Body of pancreas (tissue), 4 donors: Measurements from ENCODE around the gene ANKRD11. TPM values are rescaled to one million over a fixed set of nuclear protein-coding genes. Genes with fewer than 3 reads are reported as not detected.

Experiments used
- ATAC-seq: fragments of 150-250 bp; one replicate; pipeline ENCODE4 v1.9.1; 2016
- DNase-seq, 4 donors: peaks; one replicate each; pipeline ENCODE4 v3.0.0-alpha.2; 2019
- H3K27ac ChIP-seq, 4 donors: fragments of 200-600 bp; sonication (generic); 1 replicate in 3 of 4; 2 replicates in 1 of 4; pipeline versions ENCODE4 v1.5.1 to v1.6.1; 2016 to 2019; ENCODE audit warnings: mild to moderate bottlenecking in 1 of 4, mixed read lengths in 1 of 4, moderate library complexity in 1 of 4
- H3K27me3 ChIP-seq, 2 donors: fragments of 200-600 bp; sonication (generic); one replicate each; pipeline ENCODE4 v1.6.0; 2016; ENCODE audit warnings: mild to moderate bottlenecking in 1 of 2
- H3K36me3 ChIP-seq, 2 donors: fragments of 200-600 bp; sonication (generic); replicated peaks in 1 of 2; 2 replicates each; pipeline ENCODE4 v1.5.1; 2016; ENCODE audit warnings: low read depth in 2 of 2; ENCODE audit not compliant: insufficient read depth in 1 of 2
- H3K4me1 ChIP-seq: fragments of 200-600 bp; sonication (generic); one replicate; pipeline ENCODE4 v1.6.0; 2016
- H3K4me3 ChIP-seq, 2 donors: fragments of 200-600 bp; sonication (generic); 1 replicate in 1 of 2; 2 replicates in 1 of 2; pipeline ENCODE4 v1.5.1; 2016 to 2019
- H3K9me3 ChIP-seq, 3 donors: fragments of 200-600 bp; sonication (generic); 1 replicate in 2 of 3; 2 replicates in 1 of 3; pipeline ENCODE4 v1.5.1; 2016
- POLR2A ChIP-seq, 3 donors: fragments of 450-650 bp; IDR thresholded peaks; one replicate each; pipeline ENCODE4 v1.6.1; 2016; ENCODE audit warnings: antibody characterized with exemption in 3 of 3, mild to moderate bottlenecking in 2 of 3
- WGBS, 2 donors: methylation state at CpG; one replicate each; pipeline ENCODE4 v1.1.5; 2017; 5-methylcytosine and 5-hydroxymethylcytosine counted together
- intact Hi-C: fragments of 100-400 bp; cut with DNase I; formaldehyde crosslinking; loops from one replicate; pipeline ENCODE4 v1.15.1; 2023
- total RNA-seq, 2 donors: library from RNA; depleted of rRNA; stranded (reverse); fragments of >200 nt; gene quantifications; one replicate each; pipeline ENCODE4 v1.1.0, GENCODE V29; 2016
- TF ChIP-seq, protein P1 (sequence below), 7 experiments: fragments of 450-650 bp in 4 of 7; fragments of 200-600 bp in 3 of 7; sonication (generic) in 3 of 7; IDR thresholded peaks; one replicate each; pipeline ENCODE4 v1.5.1; 2016 to 2019; ENCODE audit warnings: antibody characterized with exemption in 7 of 7

Gene ANKRD11
- total RNA-seq, 2 donors from 2014 or later = 52.1 to 97.9 TPM

DNA sequence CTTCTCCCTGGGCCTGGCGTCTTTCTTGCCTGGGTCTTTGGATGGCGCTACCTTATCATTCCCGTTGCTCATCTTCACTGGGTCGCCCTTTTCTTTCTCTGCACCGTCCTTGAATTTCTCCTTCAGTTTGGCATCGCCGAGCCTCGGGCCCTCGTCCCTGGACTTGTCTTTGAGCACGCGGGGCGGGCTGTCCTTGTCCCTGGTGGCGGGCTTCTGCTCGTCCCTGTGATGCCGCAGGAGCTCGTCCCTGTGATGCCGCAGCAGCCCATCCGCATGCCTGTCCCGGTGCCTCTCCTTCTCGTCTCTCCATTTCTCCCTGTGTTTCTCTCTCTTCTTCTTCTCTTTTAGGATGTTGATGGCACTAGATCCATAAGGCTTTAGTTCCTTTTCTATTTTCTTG is 208.5 kb downstream of the ANKRD11 start:
- ATAC-seq (no peak), DNase-seq (no peak)
- Histone ChIP-seq H3K27ac (no peak overlapping the region), H3K4me1 (no peaks in the 10 kb centered on the region), H3K9me3 (no peaks in the 10 kb centered on the region), H3K27me3 (no peaks in the 10 kb centered on the region), H3K4me3 (no peak overlapping the region), H3K36me3 (peaks cover 10 to 28% of the 10 kb centered on the region in 2 donors)
- 94 to 97% methylated on average over 20 of the region's 20 CpGs for WGBS, 2 donors
- intact Hi-C loops = no loop called here
- TF ChIP-seq, protein P1, sequence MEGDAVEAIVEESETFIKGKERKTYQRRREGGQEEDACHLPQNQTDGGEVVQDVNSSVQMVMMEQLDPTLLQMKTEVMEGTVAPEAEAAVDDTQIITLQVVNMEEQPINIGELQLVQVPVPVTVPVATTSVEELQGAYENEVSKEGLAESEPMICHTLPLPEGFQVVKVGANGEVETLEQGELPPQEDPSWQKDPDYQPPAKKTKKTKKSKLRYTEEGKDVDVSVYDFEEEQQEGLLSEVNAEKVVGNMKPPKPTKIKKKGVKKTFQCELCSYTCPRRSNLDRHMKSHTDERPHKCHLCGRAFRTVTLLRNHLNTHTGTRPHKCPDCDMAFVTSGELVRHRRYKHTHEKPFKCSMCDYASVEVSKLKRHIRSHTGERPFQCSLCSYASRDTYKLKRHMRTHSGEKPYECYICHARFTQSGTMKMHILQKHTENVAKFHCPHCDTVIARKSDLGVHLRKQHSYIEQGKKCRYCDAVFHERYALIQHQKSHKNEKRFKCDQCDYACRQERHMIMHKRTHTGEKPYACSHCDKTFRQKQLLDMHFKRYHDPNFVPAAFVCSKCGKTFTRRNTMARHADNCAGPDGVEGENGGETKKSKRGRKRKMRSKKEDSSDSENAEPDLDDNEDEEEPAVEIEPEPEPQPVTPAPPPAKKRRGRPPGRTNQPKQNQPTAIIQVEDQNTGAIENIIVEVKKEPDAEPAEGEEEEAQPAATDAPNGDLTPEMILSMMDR (IDR thresholded peaks at IDR 0.05) = no peak
- TF ChIP-seq POLR2A (IDR thresholded peaks at IDR 0.05) = no peak

DNA sequence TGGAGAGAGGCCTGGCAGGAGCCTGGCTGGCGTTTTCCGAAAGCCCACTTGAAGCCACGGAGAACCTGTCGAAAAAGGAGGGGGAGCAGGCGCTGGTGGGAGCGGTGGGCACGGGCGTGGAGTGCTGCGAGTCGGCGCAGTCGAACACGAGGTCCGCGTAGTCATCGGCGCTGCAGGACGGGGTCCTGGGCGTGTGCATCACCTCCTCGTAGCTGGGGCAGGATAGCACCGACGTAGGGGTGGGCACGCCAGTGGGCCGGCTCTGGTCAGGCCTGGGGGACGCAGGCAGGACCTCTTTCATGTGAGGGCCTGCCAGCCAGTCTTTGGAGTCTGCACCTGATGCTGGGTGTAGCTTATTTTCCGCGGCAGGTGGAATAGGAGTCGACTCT is 209.2 kb downstream of the ANKRD11 start:
- Histone ChIP-seq H3K36me3 (peaks cover 10 to 23% of the 10 kb centered on the region in 2 donors), H3K4me1 (no peaks in the 10 kb centered on the region), H3K27me3 (no peaks in the 10 kb centered on the region), H3K27ac (no peak overlapping the region), H3K9me3 (no peaks in the 10 kb centered on the region), H3K4me3 (no peak overlapping the region)
- DNase-seq = no peak
- intact Hi-C loops = no loop called here
- TF ChIP-seq, protein P1 (IDR thresholded peaks at IDR 0.05) = no peak
- no peak for TF ChIP-seq POLR2A (IDR thresholded peaks at IDR 0.05)
- ATAC-seq = no peak
- 96% methylated on average over 19 to 28 of the region's 28 CpGs for WGBS, 2 donors

GRCh38 chr16:89280546-89281188 is 209.7 kb downstream of the ANKRD11 start:
- ATAC-seq = no peak
- DNase-seq = no peak
- no peak overlapping the region for H3K27ac ChIP-seq
- no peaks in the 10 kb centered on the region for H3K9me3 ChIP-seq
- peaks cover 7 to 18% of the 10 kb centered on the region in 2 donors for H3K36me3 ChIP-seq
- H3K4me3 ChIP-seq = no peak overlapping the region
- intact Hi-C loops = no loop called here
- no peaks in the 10 kb centered on the region for H3K4me1 ChIP-seq
- 92 to 94% methylated on average over 38 to 44 of the region's 44 CpGs for WGBS, 2 donors
- TF ChIP-seq POLR2A (IDR thresholded peaks at IDR 0.05) = no peak
- TF ChIP-seq, protein P1 (IDR thresholded peaks at IDR 0.05) = no peak
- no peaks in the 10 kb centered on the region for H3K27me3 ChIP-seq

DNA sequence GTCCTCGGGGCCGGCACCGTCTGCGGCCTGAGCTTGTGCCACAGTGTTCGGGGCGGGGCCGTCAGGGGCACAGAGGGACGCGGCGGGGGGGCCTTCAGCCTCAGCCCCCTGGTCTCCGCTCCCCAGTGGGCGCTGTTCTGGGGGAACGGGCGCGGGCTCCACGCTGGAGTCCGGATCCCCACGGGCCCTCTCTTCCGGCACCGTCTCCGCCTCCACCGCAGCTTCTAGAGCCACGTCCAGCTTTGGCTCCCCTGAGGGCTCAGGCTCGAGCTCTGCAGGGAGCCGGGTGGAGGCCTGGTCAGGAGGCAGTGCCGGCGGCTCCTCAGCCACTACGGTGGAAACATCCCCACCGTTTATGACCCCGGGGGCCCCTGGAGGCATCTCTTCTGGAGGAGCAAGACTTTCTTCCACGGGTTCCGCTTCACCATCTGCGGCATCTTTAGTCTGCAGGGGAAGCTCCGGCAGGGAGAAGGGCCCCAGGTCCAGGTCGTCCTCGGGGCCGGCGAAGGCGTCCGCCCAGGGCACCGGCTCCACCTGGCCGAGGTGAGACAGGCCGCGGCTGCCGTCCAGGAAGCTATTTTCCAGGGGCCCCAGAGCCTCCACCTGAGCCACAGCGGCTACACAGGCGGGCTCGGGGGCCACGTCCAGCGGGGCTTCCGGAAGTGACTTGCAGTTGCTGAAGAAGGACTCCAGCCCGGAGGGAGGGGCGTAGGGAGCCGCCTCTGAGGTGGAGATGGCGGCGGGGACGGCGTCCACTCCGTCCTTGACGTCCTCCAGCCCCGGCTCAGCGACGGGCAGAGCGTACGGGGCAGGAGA is 210.5 kb downstream of the ANKRD11 start:
- ATAC-seq (no peak), DNase-seq (no peak)
- intact Hi-C loops = no loop called here
- Histone ChIP-seq H3K36me3 (peaks cover 0 to 10% of the 10 kb centered on the region in 2 donors), H3K4me1 (no peaks in the 10 kb centered on the region), H3K27me3 (no peaks in the 10 kb centered on the region), H3K9me3 (no peaks in the 10 kb centered on the region), H3K4me3 (no peak overlapping the region), H3K27ac (no peak overlapping the region)
- TF ChIP-seq, protein P1 (IDR thresholded peaks at IDR 0.05) = no peak
- TF ChIP-seq POLR2A (IDR thresholded peaks at IDR 0.05) = no peak
- 94 to 96% methylated on average over 20 to 48 of the region's 65 CpGs for WGBS, 2 donors
